Measurements from ENCODE around the gene PIP5K1C.

The PIP5K1C gene

DNA sequence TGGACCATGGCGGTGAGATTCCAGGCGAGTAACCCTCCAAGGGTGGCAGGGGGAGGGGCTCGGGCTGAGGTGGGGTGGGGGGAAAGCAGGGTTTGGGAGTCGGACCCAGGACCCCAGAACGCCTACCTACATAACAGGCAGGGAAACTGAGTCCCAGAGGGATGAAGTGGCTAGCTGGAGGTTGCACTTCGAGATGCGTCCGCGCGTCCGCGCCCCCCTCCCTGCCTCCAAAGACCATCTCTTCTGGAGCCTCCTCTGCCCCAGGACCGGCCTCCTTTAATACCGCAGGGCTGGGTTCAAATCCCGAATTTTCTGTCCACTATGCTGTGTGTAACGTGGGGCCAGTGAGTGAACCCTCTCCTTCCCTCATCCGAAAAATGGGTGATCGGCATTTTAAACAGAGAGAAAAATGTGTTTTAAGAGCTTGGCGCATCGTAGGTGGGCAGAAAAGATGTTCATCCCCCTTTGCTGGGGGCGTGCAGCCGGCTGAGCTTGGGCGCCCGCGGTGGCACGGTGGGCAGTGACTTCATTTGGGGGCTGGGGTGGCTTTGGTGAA, 21.7 kb upstream of the PIP5K1C start:
- DNase-seq: no peak

DNA sequence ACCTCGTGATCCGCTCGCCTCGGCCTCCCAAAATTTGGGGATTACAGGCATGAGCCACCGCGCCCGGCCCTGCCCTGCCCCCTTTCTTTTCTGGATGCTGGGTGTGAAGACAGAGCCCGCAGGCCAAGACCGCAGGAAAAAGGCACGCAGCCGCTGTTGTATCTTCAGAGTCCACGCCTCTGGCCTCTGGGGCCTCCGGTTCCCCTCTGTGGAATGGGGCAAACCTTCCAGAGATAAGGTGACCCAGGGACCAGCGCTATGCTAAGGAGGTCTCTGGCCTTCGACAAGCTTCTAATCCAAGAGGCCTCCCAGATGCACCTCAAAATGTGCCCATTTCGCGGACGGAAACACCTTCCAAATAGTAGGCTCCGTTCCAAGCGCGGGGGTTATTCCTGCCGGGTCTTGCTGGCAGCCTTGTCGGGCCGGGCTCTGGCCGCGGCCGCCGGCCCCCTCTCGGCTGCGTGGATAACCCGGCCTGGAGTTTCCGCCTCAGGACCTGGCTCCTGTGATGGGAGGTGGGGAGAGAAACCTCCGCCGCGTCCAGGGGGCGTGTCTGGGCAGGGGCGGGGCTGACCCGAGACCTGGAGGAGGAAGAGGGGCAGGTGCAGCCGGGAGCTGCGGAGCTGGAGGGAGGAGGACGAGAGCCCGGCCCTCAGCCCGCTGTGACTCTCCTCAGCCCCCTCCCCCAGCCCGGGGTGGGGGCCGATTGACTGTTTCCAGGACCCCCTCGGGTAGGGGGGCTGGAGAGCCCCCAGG, 21.0 kb upstream of the PIP5K1C start:
- peak; percentile 93 for DNase-seq

DNA sequence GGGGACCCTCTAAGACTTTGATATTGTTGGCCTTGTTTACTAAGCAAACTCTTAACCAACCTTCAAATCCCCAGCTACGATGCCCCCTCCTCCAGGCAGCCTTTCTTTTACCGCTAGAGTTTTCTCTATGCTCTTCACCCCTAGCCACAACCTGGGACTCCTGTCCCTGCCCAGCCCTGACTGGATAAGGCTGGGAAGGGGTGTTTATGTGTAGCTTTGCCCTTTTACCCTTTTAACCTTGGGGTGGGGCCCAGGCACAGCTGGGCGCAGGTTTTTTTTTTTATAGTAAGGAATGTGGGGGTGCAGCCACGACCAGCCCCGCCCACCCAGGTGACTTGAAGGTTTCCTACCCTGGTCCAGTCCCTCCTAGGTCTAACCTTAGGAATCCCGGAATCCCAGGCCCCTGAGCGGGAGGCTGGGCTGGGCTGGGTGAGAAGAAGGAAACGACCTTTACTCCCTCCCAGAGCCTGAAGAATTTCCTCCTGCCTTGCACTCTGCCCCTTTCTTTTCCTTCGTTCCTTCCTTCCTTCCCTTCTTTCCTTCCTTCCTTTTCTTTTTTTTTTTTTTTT, 20.2 kb upstream of the PIP5K1C start:
- no peak for DNase-seq

DNA sequence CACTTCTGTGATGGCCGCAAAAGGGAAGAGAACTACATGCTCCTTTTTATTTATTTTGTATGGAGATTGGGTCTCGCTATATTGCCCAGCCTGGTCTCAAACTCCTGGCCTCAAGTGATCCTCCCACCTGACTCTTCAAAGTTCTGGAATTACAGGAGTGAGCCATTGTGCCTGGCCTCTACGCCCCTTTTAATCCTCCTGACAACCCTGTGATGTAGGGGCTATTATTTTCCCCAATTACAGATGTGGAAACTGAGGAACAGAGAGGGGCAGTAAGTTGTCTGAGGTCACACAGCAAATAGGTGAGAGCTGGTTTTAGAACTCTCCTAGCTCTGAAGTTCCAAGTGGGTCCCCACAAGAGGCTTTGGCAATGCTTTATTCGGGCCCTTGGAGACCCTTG, 19.6 kb upstream of the PIP5K1C start:
- no peak for DNase-seq

DNA sequence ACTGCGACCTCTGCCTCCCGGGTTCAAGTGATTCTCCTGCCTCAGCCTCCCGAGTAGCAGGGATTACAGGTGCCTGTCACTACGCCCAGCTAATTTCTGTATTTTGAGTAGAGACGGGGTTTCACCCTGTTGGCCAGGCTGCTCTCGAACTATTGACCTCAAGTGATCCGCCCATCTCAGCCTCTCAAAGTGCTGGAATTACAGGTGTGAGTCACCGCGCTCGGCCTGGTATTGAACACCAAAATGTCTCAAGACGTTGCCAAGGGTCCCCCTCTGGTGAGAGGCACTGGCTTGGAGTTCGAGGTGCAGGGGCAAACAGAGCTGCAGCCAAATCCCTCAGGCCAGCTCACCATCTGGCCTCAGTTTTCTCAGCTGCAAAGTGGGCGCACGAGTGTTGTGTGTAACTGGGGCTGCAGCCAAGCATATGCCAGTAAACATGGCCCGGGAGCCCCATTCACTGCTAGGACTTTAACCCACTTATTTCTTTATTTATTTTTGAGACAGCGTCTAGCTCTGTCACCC, 15.9 kb upstream of the PIP5K1C start:
- DNase-seq: no peak

DNA sequence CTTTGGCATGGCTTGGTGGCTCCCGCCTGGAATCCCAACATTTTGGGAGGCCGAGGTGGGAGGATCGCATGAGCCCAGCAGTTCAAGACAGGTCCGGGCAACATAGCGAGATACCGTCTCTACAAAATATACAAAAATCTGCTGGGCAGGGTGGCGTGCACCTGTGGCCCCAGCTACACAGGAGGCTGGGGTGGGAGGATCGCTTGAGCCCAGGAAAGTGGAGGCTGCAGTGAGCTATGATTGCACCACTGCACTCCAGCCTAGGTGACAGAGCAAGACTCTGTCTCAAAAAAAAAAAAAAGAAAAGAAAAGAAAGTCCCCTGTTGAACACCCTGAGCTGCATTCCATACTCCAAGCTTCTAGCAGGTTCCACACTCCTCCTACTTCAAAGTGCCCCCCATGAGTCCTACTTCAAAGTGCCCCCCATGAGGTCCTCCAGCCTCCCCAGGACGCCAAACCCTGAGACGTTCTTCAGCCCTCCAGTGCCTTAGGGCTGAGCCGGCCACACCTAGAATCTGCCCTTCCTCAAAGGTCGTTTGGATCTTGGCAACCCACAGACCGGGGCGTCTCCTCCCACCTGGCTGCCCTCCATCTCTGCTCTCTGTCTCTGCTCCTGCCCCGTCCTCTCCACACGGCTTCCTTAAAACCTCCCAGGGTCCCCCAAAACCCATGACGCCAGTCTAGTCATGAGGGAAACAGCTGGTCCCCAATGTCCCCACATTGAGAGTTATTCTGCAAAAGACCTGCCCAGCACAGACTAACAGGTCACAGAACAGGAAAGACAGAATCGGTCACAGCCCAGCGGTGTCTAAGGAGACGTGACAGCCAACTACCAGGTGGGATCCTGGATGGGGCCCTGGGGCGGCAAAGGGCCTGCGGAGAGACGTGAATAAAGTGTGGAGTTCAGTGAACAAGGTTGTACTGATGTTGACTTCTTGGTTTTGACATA, 12.7 kb upstream of the PIP5K1C start:
- DNase-seq: no peak

DNA sequence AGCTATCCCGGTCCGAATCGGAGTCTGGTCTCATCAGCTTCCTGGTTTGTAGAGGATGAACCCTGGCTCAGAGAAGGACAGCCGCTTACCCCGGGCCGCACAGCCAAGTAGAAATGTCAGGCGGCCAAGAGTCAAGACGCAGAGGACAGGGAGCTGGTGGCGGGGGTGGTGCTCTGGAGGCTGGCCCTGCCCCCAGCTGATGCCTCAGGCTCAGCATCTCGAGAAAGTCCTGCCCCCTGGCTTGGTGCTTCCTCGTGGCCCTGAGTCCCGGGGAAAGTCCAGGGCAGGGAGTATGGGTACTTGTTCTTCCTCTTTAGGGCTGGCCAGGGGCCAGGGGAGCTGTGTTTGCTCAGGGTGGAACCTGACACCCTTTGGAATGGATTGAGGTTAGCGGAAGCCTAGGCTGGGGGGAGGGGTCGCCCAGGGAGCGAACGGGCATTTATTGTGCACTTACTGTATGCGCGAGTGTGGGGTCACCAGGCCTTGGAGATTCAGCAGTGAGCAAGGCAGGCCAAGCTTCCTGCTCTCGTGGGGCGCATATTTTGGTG, 10.1 kb upstream of the PIP5K1C start:
- no peak for DNase-seq

DNA sequence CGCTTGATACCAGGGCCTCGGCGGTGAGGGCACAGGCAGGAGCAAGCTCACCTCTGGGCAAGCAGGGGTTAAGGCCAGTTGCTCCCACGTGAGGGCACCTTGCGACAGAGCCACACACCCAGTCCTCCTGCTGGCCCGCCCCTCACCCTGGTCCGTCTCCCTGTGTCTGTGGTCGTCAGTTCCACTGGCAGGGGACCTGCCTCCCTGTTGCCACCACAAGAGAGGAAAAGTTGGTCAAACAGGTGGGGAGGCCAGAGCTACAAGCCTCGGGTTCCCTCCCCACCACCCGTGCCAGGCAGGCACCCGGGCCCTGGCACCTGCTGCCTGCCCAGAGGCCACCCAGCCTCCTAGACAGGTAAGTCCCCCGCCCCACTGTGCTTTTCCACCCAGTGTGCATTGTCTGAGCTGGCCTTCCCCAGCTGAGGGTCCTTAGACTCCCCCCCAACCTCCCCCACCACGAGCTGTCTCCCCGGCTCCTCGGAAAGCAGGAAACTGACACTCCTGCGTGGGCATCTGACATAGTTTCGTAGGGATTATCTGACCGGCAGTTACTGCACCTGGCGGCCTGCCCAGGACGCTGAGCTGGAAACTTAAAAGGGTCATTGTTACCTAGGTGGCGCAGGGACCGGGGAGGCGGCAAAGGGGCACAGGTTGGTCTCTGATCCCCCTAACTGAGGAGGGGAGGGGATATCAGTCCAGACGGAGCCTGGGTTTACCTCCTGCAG, 8.1 kb upstream of the PIP5K1C start, which contains the start of gene TJP3:
Gene TJP3 (plus strand): TSS at position 178 of the 725 bp plus-strand sequence. CDS start 20,049 bp downstream, outside the sequence.
- no peak for DNase-seq

DNA sequence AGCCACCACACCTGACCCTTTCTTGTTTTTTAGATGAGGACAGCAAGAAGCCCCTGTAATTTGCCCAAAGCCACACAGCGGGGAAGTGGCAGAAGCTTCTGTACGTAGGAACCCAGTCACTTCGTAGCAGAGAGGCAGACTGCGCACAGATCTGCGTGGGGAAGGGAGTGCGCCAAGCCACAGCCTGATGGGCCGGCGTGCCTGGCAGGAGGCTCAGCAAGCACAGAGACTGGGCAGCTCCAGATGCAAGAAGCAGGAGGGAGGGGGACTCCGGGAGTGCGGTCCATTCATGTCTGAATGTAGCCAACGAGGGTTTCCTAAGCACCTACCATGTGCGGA, 7.6 kb upstream of the PIP5K1C start:
- DNase-seq: no peak

DNA sequence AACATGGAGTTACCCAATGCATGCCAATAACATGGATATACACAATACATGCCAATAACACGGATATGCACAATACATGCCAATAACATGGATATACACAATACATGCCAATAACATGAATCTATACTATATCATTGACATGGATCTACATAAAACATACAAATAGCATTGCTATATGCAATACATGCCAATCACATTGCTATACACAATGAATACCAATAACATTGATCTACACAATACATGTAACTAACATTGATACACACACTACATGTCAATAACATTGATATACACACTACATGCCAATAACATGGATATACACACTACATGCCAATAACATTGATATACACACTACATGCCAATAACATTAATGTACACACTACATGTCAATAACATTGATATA, 932 bp upstream of the PIP5K1C start:
- no peak for DNase-seq

DNA sequence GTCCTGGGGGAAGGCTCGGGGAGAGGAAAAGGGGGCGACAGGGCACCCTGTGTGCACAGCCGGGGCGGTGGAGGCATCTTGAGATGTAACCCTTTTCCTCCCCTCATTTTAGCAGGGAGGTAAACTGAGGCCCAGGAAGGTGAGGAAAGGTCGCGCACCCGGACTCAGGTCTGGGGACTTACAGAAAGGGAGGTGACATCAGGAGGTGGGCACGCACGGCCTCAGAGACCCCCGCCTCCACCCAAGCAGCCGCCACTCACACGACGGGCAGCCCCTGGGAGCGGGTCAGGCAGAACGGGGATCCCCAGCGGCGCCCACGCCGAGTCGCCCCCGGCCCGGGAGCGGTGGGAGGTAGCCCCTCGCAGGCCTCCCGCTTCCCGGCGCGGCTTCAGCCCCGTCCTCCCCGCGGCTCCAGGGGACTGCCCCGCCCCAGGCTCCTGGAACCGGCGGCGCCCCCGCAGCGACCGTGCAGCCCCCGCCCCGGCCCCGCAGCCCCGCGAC, 477 bp downstream of the PIP5K1C start:
- no peak for DNase-seq

DNA sequence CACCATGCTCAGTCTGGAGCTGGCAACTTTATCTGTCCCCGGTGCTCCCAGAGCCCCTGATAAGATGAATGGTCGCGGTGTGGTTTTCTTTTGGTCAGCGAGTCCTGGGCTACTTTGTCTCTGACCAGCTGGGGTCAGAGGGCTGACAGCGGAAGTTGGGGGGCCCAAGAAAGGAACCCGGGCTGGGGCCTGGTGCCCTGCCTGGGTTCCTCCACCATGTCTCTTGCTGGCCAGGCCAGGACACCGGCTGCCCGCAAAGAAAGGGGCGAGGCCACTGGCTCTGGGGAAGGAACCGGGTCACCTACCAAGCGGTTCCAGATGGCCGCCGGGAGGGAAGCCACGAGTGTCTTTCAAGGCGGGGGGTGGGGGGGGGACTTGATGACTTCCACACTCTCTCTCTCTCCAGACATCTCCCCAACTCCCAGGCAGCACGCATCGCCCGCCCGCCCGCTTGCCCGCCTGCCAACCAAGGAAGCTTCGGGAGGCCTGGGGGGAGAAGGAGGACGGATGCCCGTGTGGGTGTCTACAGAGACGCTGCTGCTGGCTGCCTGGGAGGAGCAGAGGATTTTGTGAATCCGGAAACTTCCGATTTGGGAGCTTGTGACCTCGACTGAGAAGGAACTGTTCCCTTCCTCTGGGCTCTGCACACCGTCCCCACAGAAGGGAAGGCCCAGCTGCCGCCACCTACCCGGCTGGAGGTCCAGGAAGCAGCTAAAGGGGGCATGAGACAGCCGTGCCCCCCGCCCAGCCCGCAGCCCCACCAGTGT, 1.1 kb downstream of the PIP5K1C start:
- DNase-seq: peak; percentile 36

DNA sequence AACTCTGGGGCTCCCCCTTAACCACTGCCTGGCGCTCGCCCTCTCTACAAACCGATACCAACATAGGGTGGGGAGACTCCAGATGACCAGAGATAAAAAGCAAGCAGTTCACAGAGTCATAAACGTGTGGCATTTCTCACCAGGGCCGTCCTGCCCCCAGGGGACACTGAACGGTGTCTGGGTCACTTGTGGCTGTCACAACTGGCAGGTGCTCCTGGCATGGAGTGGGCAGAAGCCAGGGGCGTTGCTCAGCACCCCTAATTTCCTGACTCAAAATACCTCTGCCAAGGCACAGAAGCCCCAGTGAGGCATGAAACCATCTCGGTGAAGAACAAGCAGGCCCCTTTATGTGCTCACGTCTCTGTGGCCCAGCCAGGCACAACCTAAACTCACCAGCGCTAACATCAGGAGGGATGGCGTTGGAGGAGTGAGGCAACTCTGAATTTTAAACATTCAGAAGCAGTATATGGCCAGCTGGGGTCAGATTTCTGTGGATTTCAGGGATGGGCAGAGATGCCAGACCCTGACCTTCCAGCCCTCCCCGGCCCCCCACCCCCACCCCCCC, 1.8 kb downstream of the PIP5K1C start:
- DNase-seq: no peak

DNA sequence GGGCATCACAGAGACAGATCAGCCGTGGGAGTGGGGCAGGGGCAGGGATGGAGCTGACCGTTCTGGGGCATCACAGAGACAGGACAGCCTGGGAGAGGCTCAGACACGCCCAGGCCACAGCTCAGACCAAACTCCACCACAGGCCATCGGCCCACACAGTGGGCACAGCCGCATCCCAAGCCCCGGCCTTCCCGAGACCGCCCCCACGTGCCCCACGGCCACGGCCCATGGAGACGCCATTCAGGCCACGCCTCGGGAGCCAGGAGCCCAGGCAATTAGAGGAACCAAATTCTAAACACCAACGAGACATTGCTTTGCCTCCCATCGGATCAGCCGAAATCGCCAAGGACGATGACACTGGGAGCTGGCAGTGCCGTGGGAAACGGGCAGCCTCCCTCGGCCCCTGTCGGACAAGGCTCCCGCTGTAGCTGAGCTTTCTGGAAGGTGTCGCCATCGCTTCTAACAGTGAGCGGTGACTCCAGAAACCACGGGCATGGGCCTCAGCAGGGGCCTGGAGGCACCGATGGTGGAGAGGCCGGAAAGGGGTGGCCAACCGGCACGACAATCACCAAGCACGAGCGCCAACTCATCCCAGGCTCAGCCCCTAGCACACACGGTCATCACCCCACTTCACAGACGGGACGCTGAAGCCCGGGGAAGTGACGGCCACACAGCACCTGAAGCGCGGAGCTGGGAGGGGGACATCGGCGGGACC, 2.4 kb downstream of the PIP5K1C start:
- no peak for DNase-seq

DNA sequence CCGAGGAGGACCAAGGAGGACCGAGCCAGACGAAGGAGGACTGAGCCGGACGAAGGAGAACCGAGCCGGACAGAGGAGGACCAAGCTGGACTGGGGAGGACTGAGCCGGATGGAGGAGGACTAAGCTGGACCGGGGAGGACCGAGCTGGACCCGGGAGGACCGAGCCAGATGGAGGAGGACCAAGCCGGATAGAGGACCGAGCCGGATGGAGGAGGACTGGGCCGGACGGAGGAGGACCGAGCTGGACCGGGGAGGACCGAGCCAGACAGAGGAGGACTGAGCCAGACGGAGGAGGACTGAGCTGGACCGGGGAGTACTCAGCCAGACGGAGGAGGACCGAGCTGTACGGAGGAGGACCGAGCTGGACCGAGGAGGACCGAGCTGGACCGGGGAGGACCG, 3.2 kb downstream of the PIP5K1C start:
- DNase-seq: no peak

DNA sequence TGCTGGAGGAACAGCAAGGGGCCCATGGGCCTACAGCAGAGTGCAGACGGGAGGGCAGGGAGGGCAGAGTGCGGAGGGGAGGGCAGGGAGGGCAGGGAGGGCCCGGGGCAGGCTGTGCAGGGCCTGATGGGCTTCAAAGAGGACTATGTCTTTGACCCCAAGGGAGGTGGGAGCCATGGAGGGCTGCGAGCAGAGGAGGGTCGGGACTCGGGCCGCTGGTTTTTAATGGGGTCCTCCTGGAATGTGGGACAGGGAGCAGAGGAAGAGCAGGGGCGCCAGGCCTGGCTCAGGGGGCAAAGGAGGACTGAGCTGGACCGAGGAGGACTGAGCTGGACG, 3.6 kb downstream of the PIP5K1C start:
- DNase-seq: no peak

DNA sequence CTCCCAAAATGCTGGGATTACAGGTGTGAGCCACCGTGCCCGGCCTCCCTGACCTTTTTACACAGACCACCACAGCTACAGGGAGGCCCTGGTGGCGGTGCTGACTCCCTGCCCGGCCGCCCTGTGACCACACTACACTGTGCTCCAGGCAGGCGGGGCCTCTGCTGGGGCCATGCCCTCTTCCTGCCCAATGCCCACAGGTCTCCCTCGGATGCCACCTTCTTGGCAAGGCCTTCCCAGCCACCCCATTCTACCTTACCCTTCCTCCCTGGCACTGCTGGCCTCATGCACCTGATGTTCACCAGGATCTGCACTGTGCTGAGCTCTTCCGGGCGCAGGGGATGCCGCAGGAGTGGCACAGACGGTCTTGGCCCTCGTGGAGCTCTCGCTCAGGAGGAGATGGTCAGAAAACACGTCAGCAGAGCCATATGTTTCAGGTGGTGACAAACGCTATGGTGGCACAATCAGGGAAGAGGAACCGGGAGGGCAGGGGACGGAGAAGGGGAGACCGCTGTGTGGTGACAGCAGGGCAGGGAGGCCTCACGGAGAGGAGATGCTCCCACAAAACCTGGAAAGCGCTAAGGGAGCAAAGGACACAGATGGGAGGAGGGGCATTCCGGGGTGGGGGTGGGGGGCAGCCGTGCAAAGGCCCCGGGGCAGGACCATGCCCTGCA, 4.1 kb downstream of the PIP5K1C start:
- no peak for DNase-seq

DNA sequence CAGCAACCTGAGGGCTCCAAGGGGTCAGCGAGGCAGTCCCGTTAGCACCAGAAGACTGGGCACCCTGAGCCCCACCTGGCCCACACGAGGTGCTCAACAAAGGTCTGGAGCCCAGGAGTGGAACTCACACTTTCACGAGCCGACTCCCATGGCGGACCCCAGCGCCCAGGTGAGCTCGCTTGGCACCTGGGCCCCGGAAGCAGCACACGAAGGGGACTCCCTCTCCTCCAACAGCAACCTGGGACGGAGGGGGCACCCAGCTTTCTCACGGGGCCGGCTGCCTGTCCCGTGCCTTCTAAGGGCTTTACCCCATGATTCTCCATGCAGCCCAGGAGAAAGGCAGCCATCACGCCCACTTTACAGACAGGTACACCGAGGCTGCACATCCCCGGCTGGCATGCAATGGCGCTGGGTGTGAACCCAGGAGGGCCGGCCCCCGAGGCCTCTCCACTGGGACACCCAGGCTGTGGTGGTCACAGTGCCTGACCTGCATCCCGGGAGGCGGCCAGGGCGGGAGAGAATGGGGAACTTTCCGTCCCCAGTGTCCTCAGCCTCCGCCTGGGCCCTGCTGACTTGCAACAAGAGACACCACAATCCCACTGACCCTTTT, 5.0 kb downstream of the PIP5K1C start:
- DNase-seq: no peak
